ENCODE results near the gene NR2C2AP. TPM values are rescaled to one million over a fixed set of nuclear protein-coding genes. Genes with fewer than 3 reads are reported as not detected.

Gene NR2C2AP
- total and polyA plus RNA-seq, 7 donors, result 8.3 to 25.3 (median 14.4) TPM

- TF ChIP-seq EP300 (IDR thresholded peaks at IDR 0.05) (no peak), POLR2AphosphoS5 (IDR thresholded peaks at IDR 0.05) (no peak), POLR2A (IDR thresholded peaks at IDR 0.05) (no peak)
- intact Hi-C loops (cut with DNase I), result no loop called here
- no peaks in the 10 kb centered on the region for H3K9me3 ChIP-seq
- DNase-seq, result no peak
- no peaks in the 10 kb centered on the region for H3K4me1 ChIP-seq
- WGBS, 2 donors, result 75 to 89% methylated on average over 10 of the region's 10 CpGs
- no peaks in the 10 kb centered on the region for H3K27me3 ChIP-seq
- H3K4me3 ChIP-seq, result no peak overlapping the region
- H3K36me3 ChIP-seq, result peaks cover 0 to 11% (median 0%) of the 10 kb centered on the region in 4 donors
- H3K27ac ChIP-seq, result no peak overlapping the region
These were observed 47.6 kb downstream of the NR2C2AP start for GRCh38 chr19:19155495-19156219.

DNA sequence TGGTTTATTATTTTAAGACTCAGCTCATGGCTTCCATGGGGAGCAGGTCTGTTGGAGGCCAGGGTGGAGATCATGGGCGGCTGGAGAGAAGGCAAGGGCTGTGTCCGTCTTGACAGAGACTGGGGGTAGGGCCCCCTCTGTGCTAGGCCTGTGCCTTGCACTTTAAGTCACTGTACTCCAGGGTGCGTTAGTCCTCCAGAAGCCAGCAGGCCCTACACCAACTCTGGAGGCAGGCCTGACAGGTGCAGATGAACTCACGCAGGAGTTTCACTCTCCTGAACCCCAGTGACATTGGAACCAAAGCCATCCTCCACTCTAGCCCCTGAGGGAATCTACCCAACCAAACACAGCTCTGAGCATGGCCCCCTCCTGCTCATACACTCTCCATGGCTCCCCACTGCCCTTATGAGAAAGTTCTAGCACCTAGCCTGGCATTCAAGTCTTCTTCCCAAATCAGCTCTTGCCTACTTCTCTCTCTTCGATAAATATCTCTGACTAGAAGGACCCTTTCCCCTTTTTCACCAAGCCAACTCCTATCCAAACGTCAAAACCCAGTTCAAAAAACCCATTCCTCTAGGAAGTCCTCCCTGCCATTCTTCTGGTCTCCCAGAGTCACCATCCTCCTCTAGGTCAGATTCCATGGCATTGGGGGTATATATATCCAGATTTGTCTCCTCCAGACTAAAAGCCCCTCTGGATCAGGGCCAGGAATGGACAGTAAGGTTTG, 48.3 kb downstream of the NR2C2AP start:
- WGBS, 2 donors, result 91 to 96% methylated on average over 6 of the region's 6 CpGs
- no peaks in the 10 kb centered on the region for H3K9me3 ChIP-seq
- intact Hi-C loops (cut with DNase I), result no loop called here
- no peak overlapping the region for H3K4me3 ChIP-seq
- no peak overlapping the region for H3K27ac ChIP-seq
- peaks cover 0 to 11% (median 0%) of the 10 kb centered on the region in 4 donors for H3K36me3 ChIP-seq
- TF ChIP-seq CTCF (IDR thresholded peaks at IDR 0.05) (no peak), POLR2AphosphoS5 (IDR thresholded peaks at IDR 0.05) (no peak), EP300 (IDR thresholded peaks at IDR 0.05) (no peak), POLR2A (IDR thresholded peaks at IDR 0.05) (no peak)
- DNase-seq, result no peak
- H3K27me3 ChIP-seq, result no peaks in the 10 kb centered on the region
- no peaks in the 10 kb centered on the region for H3K4me1 ChIP-seq

- no peaks in the 10 kb centered on the region for H3K27me3 ChIP-seq
- no peaks in the 10 kb centered on the region for H3K9me3 ChIP-seq
- H3K27ac ChIP-seq, result no peak overlapping the region
- no peak for DNase-seq
- 86 to 88% methylated on average over 13 of the region's 13 CpGs for WGBS, 2 donors
- H3K36me3 ChIP-seq, result peaks cover 0 to 16% (median 7%) of the 10 kb centered on the region in 4 donors
- no peak overlapping the region for H3K4me3 ChIP-seq
- intact Hi-C loops (cut with DNase I), result no loop called here
- H3K4me1 ChIP-seq, result no peaks in the 10 kb centered on the region
- TF ChIP-seq CTCF (IDR thresholded peaks at IDR 0.05), result no peak
- TF ChIP-seq POLR2A (IDR thresholded peaks at IDR 0.05), result no peak
- no peak for TF ChIP-seq POLR2AphosphoS5 (IDR thresholded peaks at IDR 0.05)
- TF ChIP-seq EP300 (IDR thresholded peaks at IDR 0.05), result no peak
These were observed 50.4 kb downstream of the NR2C2AP start for GRCh38 chr19:19152668-19153384.

- no peaks in the 10 kb centered on the region for H3K9me3 ChIP-seq
- WGBS, 2 donors, result 70 to 85% methylated on average over 11 of the region's 11 CpGs
- TF ChIP-seq POLR2A (IDR thresholded peaks at IDR 0.05) (no peak), CTCF (IDR thresholded peaks at IDR 0.05) (no peak), POLR2AphosphoS5 (IDR thresholded peaks at IDR 0.05) (no peak), EP300 (IDR thresholded peaks at IDR 0.05) (no peak)
- no peak overlapping the region for H3K4me3 ChIP-seq
- no peak for DNase-seq
- peaks cover 0 to 28% (median 6%) of the 10 kb centered on the region in 4 donors for H3K36me3 ChIP-seq
- no peaks in the 10 kb centered on the region for H3K27me3 ChIP-seq
- H3K4me1 ChIP-seq, result no peaks in the 10 kb centered on the region
- intact Hi-C loops (cut with DNase I), result no loop called here
- no peak overlapping the region for H3K27ac ChIP-seq
These were observed 51.8 kb downstream of the NR2C2AP start for GRCh38 chr19:19151418-19151817.

Small RNA genes within 50 kb of the gene (small RNA-seq; reads per million reads assigned to genes)
- gene RNU6-1028P, result 0 reads per million in 3 donors

Other genes starting within 250 kb of the NR2C2AP start
- gene SUGP2, start 169.9 kb downstream of the NR2C2AP start, total RNA-seq, result 10 to 100 TPM; 25.0 to 82.3 (median 33.2) TPM
- 10 to 100 TPM in 1 of 3 donors, 1 to 10 TPM in 2; 7.8 to 45.8 (median 9.0) TPM for gene SUGP2, start 169.9 kb downstream of the NR2C2AP start, polyA plus RNA-seq
- gene ARMC6, start 169.8 kb downstream of the NR2C2AP start, total RNA-seq, result 10 to 100 TPM; 11.4 to 21.7 (median 13.5) TPM
- 10 to 100 TPM; 15.6 to 23.5 (median 20.3) TPM for gene ARMC6, start 169.8 kb downstream of the NR2C2AP start, polyA plus RNA-seq
- gene SLC25A42, start 139.4 kb downstream of the NR2C2AP start, total RNA-seq, result 1 to 10 TPM; 6.3 to 8.2 (median 7.3) TPM
- gene SLC25A42, start 139.4 kb downstream of the NR2C2AP start, polyA plus RNA-seq, result 1 to 10 TPM; 2.4 to 9.5 (median 9.0) TPM
- 10 to 100 TPM; 14.8 to 28.0 (median 18.3) TPM for gene TMEM161A, start 64.9 kb downstream of the NR2C2AP start, total RNA-seq
- 10 to 100 TPM in 1 of 3 donors, 1 to 10 TPM in 2; 3.0 to 22.6 (median 4.4) TPM for gene TMEM161A, start 64.9 kb downstream of the NR2C2AP start, polyA plus RNA-seq
- not detected for gene MEF2B, start 33.2 kb downstream of the NR2C2AP start, total RNA-seq
- gene MEF2B, start 33.2 kb downstream of the NR2C2AP start, polyA plus RNA-seq, result 1 to 10 TPM in 1 of 3 donors, not detected in 2; 2.2 TPM
- gene BORCS8, start 11.3 kb downstream of the NR2C2AP start, total RNA-seq, result 10 to 100 TPM in 3 of 4 donors, 1 to 10 TPM in 1; 9.3 to 16.9 (median 11.9) TPM
- 10 to 100 TPM; 30.6 to 39.3 (median 37.8) TPM for gene BORCS8, start 11.3 kb downstream of the NR2C2AP start, polyA plus RNA-seq
- 10 to 100 TPM; 34.2 to 56.1 (median 54.9) TPM for gene RFXANK, start 11.2 kb downstream of the NR2C2AP start, total RNA-seq
- 10 to 100 TPM; 78.6 to 91.7 (median 87.1) TPM for gene RFXANK, start 11.2 kb downstream of the NR2C2AP start, polyA plus RNA-seq
- gene NCAN, start 8.5 kb upstream of the NR2C2AP start, total RNA-seq, result under 1 TPM in 1 of 4 donors, not detected in 3; under 0.01 TPM
- under 1 TPM in 2 of 3 donors, not detected in 1; under 0.01 to 0.09 TPM for gene NCAN, start 8.5 kb upstream of the NR2C2AP start, polyA plus RNA-seq
- 1 to 10 TPM in 2 of 4 donors, not detected in 2; 1.1 TPM for gene TM6SF2, start 69.9 kb upstream of the NR2C2AP start, total RNA-seq
- gene TM6SF2, start 69.9 kb upstream of the NR2C2AP start, polyA plus RNA-seq, result 1 to 10 TPM; 1.6 to 5.4 (median 3.0) TPM
- gene SUGP1, start 117.1 kb upstream of the NR2C2AP start, total RNA-seq, result 10 to 100 TPM; 28.8 to 51.0 (median 36.8) TPM
- gene SUGP1, start 117.1 kb upstream of the NR2C2AP start, polyA plus RNA-seq, result 10 to 100 TPM; 21.0 to 36.7 (median 29.6) TPM
- gene MAU2, start 117.4 kb upstream of the NR2C2AP start, total RNA-seq, result 10 to 100 TPM; 31.0 to 94.4 (median 44.3) TPM
- gene MAU2, start 117.4 kb upstream of the NR2C2AP start, polyA plus RNA-seq, result 10 to 100 TPM in 2 of 3 donors, 1 to 10 TPM in 1; 7.8 to 33.3 (median 10.2) TPM
- 100 to 1,000 TPM in 1 of 4 donors, 10 to 100 TPM in 3; 18.5 to 138 (median 25.5) TPM for gene GATAD2A, start 202.3 kb upstream of the NR2C2AP start, total RNA-seq
- 10 to 100 TPM; 23.4 to 50.5 (median 31.0) TPM for gene GATAD2A, start 202.3 kb upstream of the NR2C2AP start, polyA plus RNA-seq

Data from sigmoid colon (tissue), 7 donors.